HepG2 (cell line): ENCODE measurements around the gene TMEM130. TPM values are rescaled to one million over a fixed set of nuclear protein-coding genes. Genes with fewer than 3 reads are reported as not detected.
A peak's percentile ranks its signal among the peaks of the same experiment; 100 is the strongest.

Source experiments
- GABPB1 ChIP-seq: IDR thresholded peaks from 2 replicates; pipeline ENCODE4 v1.6.1; 2016; ENCODE audit warnings: mild to moderate bottlenecking, missing genetic modification reagents, moderate library complexity, missing compliant biosample characterization
- GATAD1 ChIP-seq: IDR thresholded peaks from 2 replicates; pipeline ENCODE4 v1.6.1; 2016; ENCODE audit warnings: missing genetic modification reagents, missing compliant biosample characterization
- GATAD2A ChIP-seq: IDR thresholded peaks from 2 replicates; pipeline ENCODE4 v1.6.1; 2016
- HOXA5 ChIP-seq: sonication (generic); formaldehyde crosslinking; IDR thresholded peaks from 2 replicates; pipeline ENCODE4 v1.4.0; 2020; ENCODE audit warnings: missing genetic modification reagents
- IRX3 ChIP-seq: sonication (generic); formaldehyde crosslinking; IDR thresholded peaks from 2 replicates; pipeline ENCODE4 v1.8.1; 2023; ENCODE audit warnings: mild to moderate bottlenecking, low read depth, missing genetic modification reagents, borderline replicate concordance
- NFKBIZ ChIP-seq: IDR thresholded peaks from 2 replicates; pipeline ENCODE4 v1.6.1; 2018; ENCODE audit warnings: missing genetic modification reagents, missing compliant biosample characterization
- POLR2AphosphoS2 ChIP-seq: IDR thresholded peaks from 2 replicates; pipeline ENCODE4 v1.6.1; 2011; ENCODE audit warnings: low read depth, low read length, improper control_type of control experiment
- RCOR2 ChIP-seq: IDR thresholded peaks from 2 replicates; pipeline ENCODE4 v1.6.1; 2016; ENCODE audit warnings: missing biosample characterization, missing genetic modification reagents
- SAFB2 ChIP-seq: sonication (generic); formaldehyde crosslinking; IDR thresholded peaks from 2 replicates; pipeline ENCODE4 v1.5.1; 2020; ENCODE audit warnings: missing genetic modification reagents, low read depth, mild to moderate bottlenecking, borderline replicate concordance
- TARDBP ChIP-seq: sonication (generic); formaldehyde crosslinking; IDR thresholded peaks from 2 replicates; pipeline ENCODE4 v1.8.0; 2022; ENCODE audit warnings: mild to moderate bottlenecking, missing genetic modification reagents
- ZNF20 ChIP-seq: sonication (generic); formaldehyde crosslinking; IDR thresholded peaks from 2 replicates; pipeline ENCODE4 v1.4.0; 2020; ENCODE audit warnings: mild to moderate bottlenecking, moderate library complexity, missing genetic modification reagents
- ZNF572 ChIP-seq: sonication (generic); formaldehyde crosslinking; IDR thresholded peaks from 2 replicates; pipeline ENCODE4 v1.5.1; 2020; ENCODE audit warnings: mild to moderate bottlenecking, missing genetic modification reagents
- polyA plus RNA-seq, 8 experiments: library from polyadenylated mRNA; depleted of rRNA in 3 of 8; stranded (reverse) in 7 of 8; unstranded in 1 of 8; fragments of >200 nt; fragmentation: Illumina TruSeq in 4 of 8; extraction: Trizol in 4 of 8; gene quantifications; 2 replicates each; pipeline versions ENCODE4 v1.2.1 to v1.2.3, GENCODE V29; 2011 to 2016; ENCODE audit warnings: low read depth in 4 of 8, missing spikeins in 1 of 8, mixed read lengths in 1 of 8; ENCODE audit not compliant: insufficient read depth in 1 of 8
- total RNA-seq, 5 experiments: library from RNA; depleted of rRNA; stranded (reverse); fragments of >200 nt; fragmentation: Illumina TruSeq; extraction: Trizol; gene quantifications; 2 replicates each; pipeline ENCODE4 v1.2.3, GENCODE V29; 2016; ENCODE audit warnings: low read depth in 1 of 5
- TF ChIP-seq, protein P1 (sequence below): sonication (generic); formaldehyde crosslinking; IDR thresholded peaks from 2 replicates; pipeline ENCODE4 v1.4.0; 2020; ENCODE audit warnings: low read depth, missing genetic modification reagents
- TF ChIP-seq, protein P2 (sequence below): IDR thresholded peaks from 2 replicates; pipeline ENCODE4 v1.6.1; 2012; ENCODE audit warnings: inconsistent platforms
- TF ChIP-seq, protein P3 (sequence below), 2 experiments: fragments of 450-650 bp in 1 of 2; sonication (generic) in 1 of 2; formaldehyde crosslinking; IDR thresholded peaks; 2 replicates each; pipeline versions ENCODE4 v1.5.0 to v1.8.0; 2020 to 2022; ENCODE audit warnings: mild to moderate bottlenecking in 1 of 2, missing genetic modification reagents in 1 of 2
- TF ChIP-seq, protein P4 (sequence below): sonication (generic); formaldehyde crosslinking; IDR thresholded peaks from 2 replicates; pipeline ENCODE4 v1.4.0; 2020; ENCODE audit warnings: mild to moderate bottlenecking, missing genetic modification reagents
- TF ChIP-seq, protein P5 (sequence below): sonication (generic); formaldehyde crosslinking; IDR thresholded peaks from 2 replicates; pipeline ENCODE4 v1.4.0; 2020; ENCODE audit warnings: missing genetic modification reagents
- TF ChIP-seq, protein P6 (sequence below): sonication (generic); formaldehyde crosslinking; IDR thresholded peaks from 2 replicates; pipeline ENCODE4 v1.4.0; 2020; ENCODE audit warnings: missing genetic modification reagents

The TMEM130 gene
- total and polyA plus RNA-seq, 2 of the 13 experiments (the other 11 are each of a cell fraction or from before 2014, with no cell fraction given) = not detected

DNA sequence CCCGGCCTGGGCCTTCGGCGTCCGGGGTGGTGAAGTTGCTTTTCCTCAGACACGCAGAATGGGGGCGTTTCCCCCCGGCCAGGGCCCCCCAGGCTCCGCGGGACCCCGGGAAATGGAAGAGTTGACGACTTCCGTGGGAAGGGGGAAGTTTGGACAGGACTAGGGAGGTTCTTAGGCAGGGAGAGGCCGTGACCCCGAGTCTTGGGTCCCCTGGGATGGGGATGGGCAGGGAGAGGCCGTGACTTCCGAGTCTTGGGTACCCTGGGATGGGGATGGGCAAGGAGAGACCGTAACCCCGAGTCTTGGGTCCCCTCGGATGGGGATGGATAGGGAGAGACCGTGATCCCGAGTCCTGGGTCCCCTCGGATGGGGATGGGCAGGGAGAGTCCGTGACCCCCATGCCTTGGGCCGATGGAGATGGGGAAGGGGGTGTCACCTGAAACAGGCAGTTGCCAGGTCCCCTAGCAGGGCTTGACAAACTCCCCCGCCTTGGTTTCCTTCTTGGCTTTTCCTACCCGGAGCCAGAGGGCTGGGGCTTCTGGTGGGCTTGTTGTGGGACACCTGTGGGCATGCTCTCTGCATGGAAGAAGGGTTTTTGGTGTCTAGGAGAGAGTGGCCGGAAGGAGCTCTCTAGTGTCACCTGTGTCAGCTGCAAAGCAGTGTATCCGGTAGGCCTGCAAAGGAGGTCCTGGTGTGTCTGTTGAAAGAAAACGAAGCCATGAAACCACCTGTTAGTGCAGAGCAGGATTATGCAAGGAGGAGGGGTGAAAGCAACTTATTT, 9.6 kb upstream of the TMEM130 start (continued):
- TF ChIP-seq, protein P1, sequence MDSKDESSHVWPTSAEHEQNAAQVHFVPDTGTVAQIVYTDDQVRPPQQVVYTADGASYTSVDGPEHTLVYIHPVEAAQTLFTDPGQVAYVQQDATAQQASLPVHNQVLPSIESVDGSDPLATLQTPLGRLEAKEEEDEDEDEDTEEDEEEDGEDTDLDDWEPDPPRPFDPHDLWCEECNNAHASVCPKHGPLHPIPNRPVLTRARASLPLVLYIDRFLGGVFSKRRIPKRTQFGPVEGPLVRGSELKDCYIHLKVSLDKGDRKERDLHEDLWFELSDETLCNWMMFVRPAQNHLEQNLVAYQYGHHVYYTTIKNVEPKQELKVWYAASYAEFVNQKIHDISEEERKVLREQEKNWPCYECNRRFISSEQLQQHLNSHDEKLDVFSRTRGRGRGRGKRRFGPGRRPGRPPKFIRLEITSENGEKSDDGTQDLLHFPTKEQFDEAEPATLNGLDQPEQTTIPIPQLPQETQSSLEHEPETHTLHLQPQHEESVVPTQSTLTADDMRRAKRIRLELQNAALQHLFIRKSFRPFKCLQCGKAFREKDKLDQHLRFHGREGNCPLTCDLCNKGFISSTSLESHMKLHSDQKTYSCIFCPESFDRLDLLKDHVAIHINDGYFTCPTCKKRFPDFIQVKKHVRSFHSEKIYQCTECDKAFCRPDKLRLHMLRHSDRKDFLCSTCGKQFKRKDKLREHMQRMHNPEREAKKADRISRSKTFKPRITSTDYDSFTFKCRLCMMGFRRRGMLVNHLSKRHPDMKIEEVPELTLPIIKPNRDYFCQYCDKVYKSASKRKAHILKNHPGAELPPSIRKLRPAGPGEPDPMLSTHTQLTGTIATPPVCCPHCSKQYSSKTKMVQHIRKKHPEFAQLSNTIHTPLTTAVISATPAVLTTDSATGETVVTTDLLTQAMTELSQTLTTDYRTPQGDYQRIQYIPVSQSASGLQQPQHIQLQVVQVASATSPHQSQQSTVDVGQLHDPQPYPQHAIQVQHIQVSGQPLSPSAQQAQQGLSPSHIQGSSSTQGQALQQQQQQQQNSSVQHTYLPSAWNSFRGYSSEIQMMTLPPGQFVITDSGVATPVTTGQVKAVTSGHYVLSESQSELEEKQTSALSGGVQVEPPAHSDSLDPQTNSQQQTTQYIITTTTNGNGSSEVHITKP = no peak
- TF ChIP-seq, protein P2, sequence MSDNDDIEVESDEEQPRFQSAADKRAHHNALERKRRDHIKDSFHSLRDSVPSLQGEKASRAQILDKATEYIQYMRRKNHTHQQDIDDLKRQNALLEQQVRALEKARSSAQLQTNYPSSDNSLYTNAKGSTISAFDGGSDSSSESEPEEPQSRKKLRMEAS = peak; percentile 38; the same call in 1 of the 2 replicates
- no peak for TF ChIP-seq ZNF20 (CRISPR knock-in tag)
- TF ChIP-seq GABPB1 = peak; percentile 68; the same call in 1 of the 2 replicates
- TF ChIP-seq, protein P3, sequence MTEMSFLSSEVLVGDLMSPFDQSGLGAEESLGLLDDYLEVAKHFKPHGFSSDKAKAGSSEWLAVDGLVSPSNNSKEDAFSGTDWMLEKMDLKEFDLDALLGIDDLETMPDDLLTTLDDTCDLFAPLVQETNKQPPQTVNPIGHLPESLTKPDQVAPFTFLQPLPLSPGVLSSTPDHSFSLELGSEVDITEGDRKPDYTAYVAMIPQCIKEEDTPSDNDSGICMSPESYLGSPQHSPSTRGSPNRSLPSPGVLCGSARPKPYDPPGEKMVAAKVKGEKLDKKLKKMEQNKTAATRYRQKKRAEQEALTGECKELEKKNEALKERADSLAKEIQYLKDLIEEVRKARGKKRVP (CRISPR knock-in tag; IDR thresholded peaks at IDR 0.05) = peak in 1 of 2 experiments; percentile 40; a peak in 1 of 4 replicates
- TF ChIP-seq HOXA5 (CRISPR knock-in tag) = no peak
- TF ChIP-seq GATAD2A = 0 out of 2 replicates have a peak, but pooled peaks have one; percentile 15
- TF ChIP-seq, protein P4, sequence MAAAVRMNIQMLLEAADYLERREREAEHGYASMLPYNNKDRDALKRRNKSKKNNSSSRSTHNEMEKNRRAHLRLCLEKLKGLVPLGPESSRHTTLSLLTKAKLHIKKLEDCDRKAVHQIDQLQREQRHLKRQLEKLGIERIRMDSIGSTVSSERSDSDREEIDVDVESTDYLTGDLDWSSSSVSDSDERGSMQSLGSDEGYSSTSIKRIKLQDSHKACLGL (CRISPR knock-in tag) = peak; percentile 33; the same call in 1 of the 2 replicates
- peak; percentile 59; the same call in 1 of the 2 replicates for TF ChIP-seq GATAD1 (CRISPR knock-in tag)
- no peak; the same call in 1 of the 2 replicates for TF ChIP-seq NFKBIZ
- 0 out of 2 replicates have a peak, but pooled peaks have one; percentile 18 for TF ChIP-seq TARDBP (CRISPR knock-in tag)
- TF ChIP-seq IRX3 (CRISPR knock-in tag) = 0 out of 2 replicates have a peak, but pooled peaks have one; percentile 25
- 0 out of 2 replicates have a peak, but pooled peaks have one; percentile 29 for TF ChIP-seq ZNF572 (CRISPR knock-in tag)
- no peak for TF ChIP-seq POLR2AphosphoS2
- TF ChIP-seq SAFB2 (CRISPR knock-in tag) = 0 out of 2 replicates have a peak, but pooled peaks have one; percentile 8
- TF ChIP-seq, protein P5, sequence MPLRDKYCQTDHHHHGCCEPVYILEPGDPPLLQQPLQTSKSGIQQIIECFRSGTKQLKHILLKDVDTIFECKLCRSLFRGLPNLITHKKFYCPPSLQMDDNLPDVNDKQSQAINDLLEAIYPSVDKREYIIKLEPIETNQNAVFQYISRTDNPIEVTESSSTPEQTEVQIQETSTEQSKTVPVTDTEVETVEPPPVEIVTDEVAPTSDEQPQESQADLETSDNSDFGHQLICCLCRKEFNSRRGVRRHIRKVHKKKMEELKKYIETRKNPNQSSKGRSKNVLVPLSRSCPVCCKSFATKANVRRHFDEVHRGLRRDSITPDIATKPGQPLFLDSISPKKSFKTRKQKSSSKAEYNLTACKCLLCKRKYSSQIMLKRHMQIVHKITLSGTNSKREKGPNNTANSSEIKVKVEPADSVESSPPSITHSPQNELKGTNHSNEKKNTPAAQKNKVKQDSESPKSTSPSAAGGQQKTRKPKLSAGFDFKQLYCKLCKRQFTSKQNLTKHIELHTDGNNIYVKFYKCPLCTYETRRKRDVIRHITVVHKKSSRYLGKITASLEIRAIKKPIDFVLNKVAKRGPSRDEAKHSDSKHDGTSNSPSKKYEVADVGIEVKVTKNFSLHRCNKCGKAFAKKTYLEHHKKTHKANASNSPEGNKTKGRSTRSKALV = no peak
- no peak for TF ChIP-seq RCOR2 (CRISPR knock-in tag)
- TF ChIP-seq, protein P6, sequence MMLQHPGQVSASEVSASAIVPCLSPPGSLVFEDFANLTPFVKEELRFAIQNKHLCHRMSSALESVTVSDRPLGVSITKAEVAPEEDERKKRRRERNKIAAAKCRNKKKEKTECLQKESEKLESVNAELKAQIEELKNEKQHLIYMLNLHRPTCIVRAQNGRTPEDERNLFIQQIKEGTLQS (CRISPR knock-in tag) = no peak
